ENCODE data around the gene LRMDA.

DNA sequence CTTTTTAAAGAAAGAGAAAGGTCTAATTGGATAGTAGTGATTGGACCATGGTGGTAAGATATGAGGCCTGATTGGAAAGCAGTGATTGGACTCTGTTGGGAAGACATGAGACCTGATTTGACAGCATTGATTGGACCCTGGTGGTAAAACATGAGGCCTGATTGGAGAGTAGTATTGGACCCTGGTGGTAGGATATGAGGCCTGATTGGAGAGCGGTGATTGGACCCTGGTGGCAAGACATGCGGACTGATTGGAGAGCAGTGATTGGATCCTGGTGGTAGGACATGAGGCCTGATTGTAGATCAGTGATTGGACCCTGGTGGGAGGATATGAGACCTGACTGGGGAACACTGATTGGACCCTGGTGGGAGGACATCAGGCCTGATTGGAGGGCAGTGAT is 444.3 kb downstream of the LRMDA start:
- TF ChIP-seq, protein P1, sequence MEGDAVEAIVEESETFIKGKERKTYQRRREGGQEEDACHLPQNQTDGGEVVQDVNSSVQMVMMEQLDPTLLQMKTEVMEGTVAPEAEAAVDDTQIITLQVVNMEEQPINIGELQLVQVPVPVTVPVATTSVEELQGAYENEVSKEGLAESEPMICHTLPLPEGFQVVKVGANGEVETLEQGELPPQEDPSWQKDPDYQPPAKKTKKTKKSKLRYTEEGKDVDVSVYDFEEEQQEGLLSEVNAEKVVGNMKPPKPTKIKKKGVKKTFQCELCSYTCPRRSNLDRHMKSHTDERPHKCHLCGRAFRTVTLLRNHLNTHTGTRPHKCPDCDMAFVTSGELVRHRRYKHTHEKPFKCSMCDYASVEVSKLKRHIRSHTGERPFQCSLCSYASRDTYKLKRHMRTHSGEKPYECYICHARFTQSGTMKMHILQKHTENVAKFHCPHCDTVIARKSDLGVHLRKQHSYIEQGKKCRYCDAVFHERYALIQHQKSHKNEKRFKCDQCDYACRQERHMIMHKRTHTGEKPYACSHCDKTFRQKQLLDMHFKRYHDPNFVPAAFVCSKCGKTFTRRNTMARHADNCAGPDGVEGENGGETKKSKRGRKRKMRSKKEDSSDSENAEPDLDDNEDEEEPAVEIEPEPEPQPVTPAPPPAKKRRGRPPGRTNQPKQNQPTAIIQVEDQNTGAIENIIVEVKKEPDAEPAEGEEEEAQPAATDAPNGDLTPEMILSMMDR (IDR thresholded peaks at IDR 0.05): no peak
- TF ChIP-seq POLR2A (IDR thresholded peaks at IDR 0.05): no peak
